GM19372 (cell line): ENCODE data around the gene VEZF1.

ENCODE experiments used
- ATAC-seq: cut with Tn5 transposase; IDR thresholded peaks from one replicate; pipeline ENCODE4 v1.9.1; 2021; ENCODE audit warnings: mild to moderate bottlenecking, low read depth, moderate library complexity; ENCODE audit not compliant: unreplicated experiment

Gene VEZF1

GRCh38 chr17:57999496-58000017 lies 11.5 kb upstream of the VEZF1 start:
- ATAC-seq, result no peak

GRCh38 chr17:57999010-57999495 lies 11.0 kb upstream of the VEZF1 start:
- ATAC-seq, result no peak

DNA sequence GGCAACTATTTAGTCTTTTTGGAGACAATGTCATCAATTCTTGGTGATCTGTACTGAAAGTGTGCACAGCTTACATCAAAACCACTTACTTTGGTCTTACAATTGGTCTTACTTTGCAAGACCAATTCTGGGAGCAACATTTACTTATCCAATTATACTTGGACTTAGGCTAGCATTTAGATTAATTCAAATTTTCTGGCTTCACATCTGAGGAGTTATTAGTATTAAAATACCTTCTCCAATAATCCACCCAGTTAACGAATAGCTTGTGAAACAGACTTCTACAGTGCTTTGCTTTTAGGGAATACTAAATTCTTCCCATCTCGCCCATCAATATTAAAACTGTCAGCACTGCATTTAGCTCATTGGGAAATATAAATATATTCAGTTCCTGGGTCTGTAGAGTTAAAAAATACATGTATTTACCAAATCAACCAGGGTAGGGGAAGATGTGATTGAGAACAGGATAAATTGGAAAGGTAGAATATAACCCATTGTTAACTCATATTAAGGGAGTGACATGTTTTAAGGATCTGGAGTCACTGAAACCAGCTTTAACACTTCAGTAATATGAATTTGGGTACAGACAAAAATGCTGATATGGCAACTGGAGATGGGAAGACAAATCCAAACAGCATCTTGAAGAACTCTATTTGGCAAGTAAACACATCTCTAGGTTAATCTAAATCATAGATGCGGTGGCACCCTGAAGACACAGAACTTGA lies 9.2 kb upstream of the VEZF1 start:
- ATAC-seq, result no peak

DNA sequence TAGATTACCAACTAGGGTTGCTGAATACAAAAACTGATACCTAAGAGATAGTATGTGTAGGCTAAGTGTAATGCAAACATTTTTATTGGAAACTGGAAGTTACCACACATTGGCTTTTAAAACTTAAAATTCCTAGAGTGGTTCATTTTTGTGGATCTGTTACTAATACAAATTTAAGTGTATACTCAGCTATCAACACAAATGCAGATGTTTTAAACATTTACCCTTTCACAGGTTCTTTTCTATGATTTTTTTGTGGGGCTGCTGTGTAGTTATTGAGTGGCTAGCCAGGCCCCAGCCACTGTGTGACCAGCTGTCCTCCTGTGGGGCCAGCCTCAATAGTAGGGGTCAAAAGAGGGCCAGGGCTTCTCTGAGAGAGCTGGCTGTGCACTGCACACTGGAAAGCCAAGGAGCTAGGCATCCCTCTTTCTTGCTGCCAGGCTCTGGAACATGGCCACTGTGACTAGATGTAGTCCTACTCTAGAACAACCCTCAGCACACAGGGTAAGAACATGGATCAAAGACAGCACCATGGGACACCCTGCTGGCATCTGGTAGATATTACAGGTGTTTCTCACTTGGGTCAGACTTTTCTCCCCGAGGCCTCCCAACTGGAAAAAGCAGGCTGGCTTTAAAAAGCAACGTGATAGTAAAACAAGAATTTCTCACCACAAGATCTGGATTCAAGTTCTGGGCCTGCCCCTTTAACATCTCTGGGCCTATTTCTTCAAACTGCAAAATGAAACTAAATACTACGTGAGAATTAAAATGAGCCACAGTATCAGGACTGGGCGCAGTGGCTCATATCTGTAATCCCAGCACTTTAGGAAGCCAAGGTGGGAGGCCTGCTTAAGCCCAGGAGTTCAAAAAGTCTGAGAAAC lies 7.3 kb upstream of the VEZF1 start:
- peak; percentile 75 for ATAC-seq

GRCh38 chr17:57994436-57994835 lies 6.4 kb upstream of the VEZF1 start:
- ATAC-seq, result no peak

DNA sequence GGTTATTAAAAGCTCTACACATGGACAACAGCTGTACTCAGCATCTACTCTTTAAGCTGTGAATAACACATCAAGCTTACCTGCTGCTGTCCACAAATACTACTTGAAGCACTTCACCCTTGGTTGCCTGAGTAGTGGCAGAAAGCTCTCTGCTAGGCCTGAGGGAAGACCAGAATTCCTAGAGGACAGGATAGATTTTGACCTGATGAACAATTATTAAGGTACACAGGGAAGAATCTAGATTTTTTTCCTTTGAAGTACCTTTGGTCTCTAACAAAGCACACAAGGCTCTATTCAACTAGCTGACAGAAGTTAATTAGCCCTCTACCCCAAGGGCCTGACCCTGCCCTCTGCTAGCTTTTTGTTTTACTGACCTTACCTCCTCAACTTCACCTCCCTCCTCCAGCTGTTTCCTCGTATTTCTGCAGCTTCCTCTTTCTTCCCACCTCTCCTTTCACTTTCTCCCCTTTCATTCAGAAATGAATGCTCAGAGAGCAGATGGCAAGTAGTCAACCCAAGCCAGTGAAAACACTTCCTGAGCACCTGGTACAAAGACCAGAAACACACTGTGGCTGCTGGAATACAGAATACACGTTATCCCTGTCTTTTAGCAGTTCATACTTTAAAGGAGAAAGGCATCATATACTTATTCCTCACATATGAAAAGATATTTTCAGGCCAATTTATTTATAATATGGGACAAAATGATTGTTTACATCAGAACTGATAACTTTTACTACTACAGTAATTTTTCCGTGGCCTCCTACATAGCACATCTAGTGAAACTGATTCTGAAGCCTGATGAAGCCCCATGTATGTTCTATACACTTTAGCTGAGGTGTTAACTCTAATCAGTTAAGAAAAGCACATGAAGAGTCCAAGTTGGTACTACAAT lies 5.7 kb upstream of the VEZF1 start:
- ATAC-seq, result no peak

- ATAC-seq, result no peak
These were observed 3.5 kb upstream of the VEZF1 start for GRCh38 chr17:57991537-57991936.

DNA sequence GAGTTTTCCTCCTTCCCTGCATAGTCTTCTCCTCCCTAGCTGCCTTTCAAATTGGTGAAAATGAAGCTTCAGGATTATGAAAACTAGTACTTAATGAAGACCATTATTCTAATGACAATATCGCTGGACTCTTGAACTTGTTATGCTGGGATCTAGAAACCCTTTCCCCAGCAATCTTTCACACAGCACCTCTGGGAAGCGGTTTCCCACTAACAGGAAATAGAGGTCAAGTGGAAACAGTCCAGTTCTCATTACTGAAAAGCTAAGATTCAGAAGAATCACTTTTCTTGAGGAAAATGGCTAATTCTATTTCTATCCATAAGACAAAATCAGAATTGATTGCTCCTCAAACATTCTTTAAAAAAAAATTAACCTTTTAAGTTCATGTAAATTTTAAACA lies 2.0 kb upstream of the VEZF1 start:
- ATAC-seq, result no peak

GRCh38 chr17:57988301-57989250 lies 522 bp upstream of the VEZF1 start:
- peak; percentile 64 for ATAC-seq

GRCh38 chr17:57986841-57987580 lies 1.0 kb downstream of the VEZF1 start:
- ATAC-seq, result no peak

- no peak for ATAC-seq
These were observed 2.4 kb downstream of the VEZF1 start for GRCh38 chr17:57985675-57985974.

- no peak for ATAC-seq
These were observed 2.9 kb downstream of the VEZF1 start for GRCh38 chr17:57984936-57985674.

DNA sequence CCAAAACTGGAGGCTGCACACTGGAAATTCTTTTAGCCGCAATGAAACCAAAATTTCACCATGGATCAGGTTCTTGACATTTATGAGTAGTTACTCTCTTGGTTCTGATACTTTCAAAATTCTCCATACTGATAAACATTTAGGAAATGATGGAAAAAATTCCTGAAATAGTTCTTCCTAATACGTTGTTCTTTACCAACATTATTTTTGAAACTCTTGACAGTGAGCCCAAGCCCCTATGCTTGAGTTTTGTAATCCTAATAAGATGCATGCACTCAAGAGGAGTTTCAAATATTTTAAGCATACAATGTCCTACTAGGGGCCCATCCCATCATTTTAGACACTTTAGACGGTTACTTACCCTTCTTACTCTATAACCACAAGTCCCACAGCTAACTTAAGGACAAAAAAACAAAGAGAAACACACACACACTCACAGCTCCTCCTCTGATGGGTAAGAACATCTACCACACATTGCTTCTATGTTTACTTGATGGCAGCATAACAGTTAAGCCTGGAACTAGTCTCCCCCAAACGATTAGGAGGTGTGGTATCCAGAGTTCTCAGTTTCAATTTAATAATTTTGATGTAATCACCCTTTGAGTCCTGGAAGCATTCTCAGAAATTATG lies 3.7 kb downstream of the VEZF1 start:
- no peak for ATAC-seq

DNA sequence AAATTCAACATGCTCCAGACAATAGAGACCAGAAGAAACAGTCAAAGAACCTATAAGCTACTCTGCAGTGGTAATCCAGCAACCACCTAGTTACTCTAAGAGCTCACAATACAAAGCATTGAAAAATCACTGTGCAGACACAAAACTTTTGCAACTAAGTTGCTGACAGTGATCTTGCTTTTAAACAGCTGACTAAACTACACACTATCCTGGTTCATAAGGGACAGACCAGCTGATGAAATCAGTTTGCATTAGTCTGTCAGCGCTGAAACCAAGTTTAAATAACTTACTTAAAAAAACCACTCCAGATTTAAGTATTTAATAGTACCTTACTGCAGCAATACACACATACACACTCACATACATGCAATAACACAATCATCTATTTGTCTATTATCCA lies 4.6 kb downstream of the VEZF1 start:
- ATAC-seq, result no peak

DNA sequence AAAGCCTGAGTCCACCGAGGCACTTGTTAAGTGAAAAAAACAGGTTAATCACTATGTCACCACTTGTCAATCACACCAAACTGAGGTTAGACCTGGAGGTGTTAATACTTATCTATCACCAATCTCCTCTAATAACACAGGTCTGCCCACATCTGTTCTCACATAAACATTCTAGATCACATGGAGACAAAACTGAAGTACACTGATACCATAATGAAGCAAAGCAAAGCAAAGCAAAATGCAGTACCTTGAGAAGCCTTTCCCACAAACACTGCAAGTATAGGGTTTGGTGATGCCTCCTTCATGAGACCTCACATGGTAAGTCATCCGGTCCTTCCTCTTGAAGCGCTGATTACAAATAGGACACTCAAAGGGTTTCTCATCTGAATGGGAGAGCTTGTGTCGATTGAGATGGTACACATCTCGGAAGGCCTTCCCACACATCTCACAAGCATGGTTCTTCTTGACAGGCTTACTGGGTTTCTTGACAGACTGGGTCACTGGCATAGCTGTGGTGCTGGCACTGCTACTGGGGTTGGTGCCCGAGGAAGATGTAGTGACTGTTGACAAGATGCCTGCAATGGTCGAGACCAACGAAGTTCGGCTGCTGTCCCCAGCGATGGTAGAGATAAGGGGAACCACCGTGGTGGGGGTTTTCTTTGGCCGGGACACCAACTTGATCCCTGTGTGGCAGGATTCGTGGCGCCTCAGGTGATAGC lies 5.4 kb downstream of the VEZF1 start:
- no peak for ATAC-seq

- no peak for ATAC-seq
These were observed 7.5 kb downstream of the VEZF1 start for GRCh38 chr17:57980522-57980921.

DNA sequence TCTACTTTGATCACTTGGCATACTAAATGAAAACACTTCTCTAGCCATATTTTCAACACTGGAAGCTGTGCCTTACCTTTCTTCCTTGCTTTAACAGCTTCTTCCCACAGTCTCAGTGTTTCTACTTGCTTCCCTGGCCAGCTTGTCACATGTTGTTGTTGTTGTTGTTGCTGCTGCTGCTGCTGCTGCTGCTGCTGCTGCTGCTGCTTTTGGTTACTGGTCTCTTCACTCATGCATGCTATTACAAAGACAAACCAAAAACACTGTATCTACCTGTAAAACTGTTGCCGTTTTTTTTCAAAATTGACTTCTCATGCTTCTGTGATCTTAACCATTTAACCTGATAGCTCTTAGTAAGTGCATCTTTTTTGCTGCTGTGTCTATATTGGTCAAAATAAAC lies 9.0 kb downstream of the VEZF1 start:
- ATAC-seq, result no peak
